SK-N-MC (cell line): ENCODE data around the gene ADSL.

Experiments
- EZH2 ChIP-seq: fragments of 200-600 bp; sonication (generic); IDR thresholded peaks from one replicate; pipeline ENCODE4 v1.6.1; 2017; ENCODE audit warnings: antibody characterized with exemption
- POLR2AphosphoS5 ChIP-seq: IDR thresholded peaks from 2 replicates; pipeline ENCODE4 v1.6.1; 2012; ENCODE audit warnings: mild to moderate bottlenecking, low read depth, low read length, borderline replicate concordance

DNA sequence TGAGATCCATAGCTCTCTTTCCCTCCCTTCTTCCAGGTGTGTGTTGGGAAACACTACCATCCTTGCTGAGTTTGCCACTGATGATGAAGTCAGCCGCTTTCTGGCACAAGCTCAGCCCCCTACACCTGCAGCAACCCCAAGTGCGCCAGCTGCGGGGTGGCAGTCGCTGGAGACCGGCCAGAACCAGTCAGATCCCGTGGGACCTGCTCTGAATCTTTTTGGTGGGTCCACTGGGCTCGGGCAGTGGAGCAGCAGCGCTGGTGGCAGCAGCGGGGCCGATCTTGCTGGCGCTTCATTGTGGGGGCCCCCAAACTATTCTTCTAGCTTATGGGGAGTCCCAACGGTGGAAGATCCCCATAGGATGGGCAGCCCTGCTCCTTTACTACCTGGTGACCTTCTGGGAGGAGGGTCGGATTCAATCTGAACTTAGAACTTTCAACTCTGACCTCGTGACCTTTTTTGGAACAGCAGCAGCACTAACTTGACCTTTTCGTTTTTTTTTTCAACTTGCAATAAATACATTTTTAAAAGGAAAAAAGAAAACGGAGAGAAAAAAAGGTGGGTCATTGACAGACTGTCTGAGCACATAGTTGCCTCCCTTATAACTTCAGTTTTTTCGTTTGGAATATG is 23.4 kb upstream of the ADSL start:
- no peak for TF ChIP-seq POLR2AphosphoS5
- no peak for TF ChIP-seq EZH2
